ENCODE results near the gene CES4A.
"Not testable (repeated sequence)": the region's sequence is repeated elsewhere in the genome, so short reads cannot be mapped to it uniquely, and the experiment has no call there.

The CES4A gene

GRCh38 chr16:66988197-66988788 is at the start of gene CES4A:
TSS of gene CES4A (plus strand) at chr16:66988589. CDS start at chr16:66988773, 184 bp downstream.
- DNase-seq: no peak

- DNase-seq: no peak
These were observed 49.0 kb upstream of the CES4A start for GRCh38 chr16:66939366-66939765.

GRCh38 chr16:66940236-66940635 is 48.2 kb upstream of the CES4A start:
- DNase-seq: no peak

GRCh38 chr16:66942981-66943380 is 45.4 kb upstream of the CES4A start:
- no peak for DNase-seq

- no peak for DNase-seq
These were observed 44.8 kb upstream of the CES4A start for GRCh38 chr16:66943426-66944053.

- DNase-seq: no peak
These were observed 44.3 kb upstream of the CES4A start for GRCh38 chr16:66944054-66944441.

GRCh38 chr16:66944971-66945370 is 43.4 kb upstream of the CES4A start:
- DNase-seq: not testable (repeated sequence)

- DNase-seq: no peak
These were observed 42.5 kb upstream of the CES4A start for GRCh38 chr16:66945939-66946338.

- no peak for DNase-seq
These were observed 41.8 kb upstream of the CES4A start for GRCh38 chr16:66946541-66946940.

GRCh38 chr16:66946974-66947301 is 41.5 kb upstream of the CES4A start:
- no peak for DNase-seq

GRCh38 chr16:66947302-66948065 is 40.9 kb upstream of the CES4A start:
- peak; percentile 67 for DNase-seq

- DNase-seq: no peak
These were observed 40.1 kb upstream of the CES4A start for GRCh38 chr16:66948134-66948836.

GRCh38 chr16:66948837-66949225 is 39.6 kb upstream of the CES4A start:
- DNase-seq: no peak

- no peak for DNase-seq
These were observed 38.9 kb upstream of the CES4A start for GRCh38 chr16:66949472-66949871.

- DNase-seq: no peak
These were observed 38.0 kb upstream of the CES4A start for GRCh38 chr16:66950437-66950836.

GRCh38 chr16:66950971-66951790 is 37.2 kb upstream of the CES4A start:
- no peak for DNase-seq

GRCh38 chr16:66952430-66953110 is 35.8 kb upstream of the CES4A start:
- DNase-seq: no peak

- no peak for DNase-seq
These were observed 34.8 kb upstream of the CES4A start for GRCh38 chr16:66953462-66954096.

GRCh38 chr16:66954097-66954659 is 34.2 kb upstream of the CES4A start:
- DNase-seq: peak; percentile 60

GRCh38 chr16:66955363-66956153 is 32.8 kb upstream of the CES4A start:
- not testable (repeated sequence) for DNase-seq

GRCh38 chr16:66956154-66956457 is 32.3 kb upstream of the CES4A start:
- not testable (repeated sequence) for DNase-seq

All from activated effector memory CD4-positive, alpha-beta T cell treated with Interleukin-2 at 50 U/mL for 16 hours (primary cell).